Cardiac fibroblast (primary cell): Measurements from ENCODE around the gene MYH9.

Experiments
- DNase-seq, 2 donors: peaks; one replicate each; pipeline versions ENCODE4 v3.0.0 to v3.0.0-alpha.2; 2010; ENCODE audit warnings: low read depth in 2 of 2
- H3K4me3 ChIP-seq, 2 donors: replicated peaks in 1 of 2; 1 replicate in 1 of 2; 2 replicates in 1 of 2; pipeline ENCODE4 v1.5.1; 2011; ENCODE audit warnings: low read depth in 2 of 2, low read length in 2 of 2, mild to moderate bottlenecking in 2 of 2, moderate library complexity in 1 of 2
- TF ChIP-seq, protein P1 (sequence below): IDR thresholded peaks from one replicate; pipeline ENCODE4 v1.5.1; 2011; ENCODE audit warnings: low read depth, mild to moderate bottlenecking, low read length, inconsistent platforms

The MYH9 gene

DNA sequence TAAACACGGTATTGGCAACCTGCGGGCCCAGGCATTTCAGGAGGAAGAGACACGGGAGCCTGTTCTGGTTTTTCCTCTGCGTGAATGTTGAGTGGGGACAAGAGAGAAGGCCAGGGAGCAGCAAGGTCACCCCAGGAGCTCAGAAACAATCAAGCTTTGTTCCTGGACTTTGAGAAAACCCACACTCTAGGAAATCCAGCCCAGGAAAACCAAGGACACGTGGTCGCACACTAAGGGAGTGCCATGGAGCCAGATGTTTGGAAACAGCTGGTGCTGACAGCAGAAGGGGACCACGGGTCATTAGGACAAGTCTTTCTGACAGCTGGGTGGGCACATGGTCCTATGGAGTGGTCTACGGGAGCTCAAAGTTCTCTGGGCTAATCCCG lies 44.1 kb downstream of the MYH9 start:
- H3K4me3 ChIP-seq = no peak overlapping the region
- DNase-seq = no peak
- TF ChIP-seq, protein P1, sequence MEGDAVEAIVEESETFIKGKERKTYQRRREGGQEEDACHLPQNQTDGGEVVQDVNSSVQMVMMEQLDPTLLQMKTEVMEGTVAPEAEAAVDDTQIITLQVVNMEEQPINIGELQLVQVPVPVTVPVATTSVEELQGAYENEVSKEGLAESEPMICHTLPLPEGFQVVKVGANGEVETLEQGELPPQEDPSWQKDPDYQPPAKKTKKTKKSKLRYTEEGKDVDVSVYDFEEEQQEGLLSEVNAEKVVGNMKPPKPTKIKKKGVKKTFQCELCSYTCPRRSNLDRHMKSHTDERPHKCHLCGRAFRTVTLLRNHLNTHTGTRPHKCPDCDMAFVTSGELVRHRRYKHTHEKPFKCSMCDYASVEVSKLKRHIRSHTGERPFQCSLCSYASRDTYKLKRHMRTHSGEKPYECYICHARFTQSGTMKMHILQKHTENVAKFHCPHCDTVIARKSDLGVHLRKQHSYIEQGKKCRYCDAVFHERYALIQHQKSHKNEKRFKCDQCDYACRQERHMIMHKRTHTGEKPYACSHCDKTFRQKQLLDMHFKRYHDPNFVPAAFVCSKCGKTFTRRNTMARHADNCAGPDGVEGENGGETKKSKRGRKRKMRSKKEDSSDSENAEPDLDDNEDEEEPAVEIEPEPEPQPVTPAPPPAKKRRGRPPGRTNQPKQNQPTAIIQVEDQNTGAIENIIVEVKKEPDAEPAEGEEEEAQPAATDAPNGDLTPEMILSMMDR = no peak

DNA sequence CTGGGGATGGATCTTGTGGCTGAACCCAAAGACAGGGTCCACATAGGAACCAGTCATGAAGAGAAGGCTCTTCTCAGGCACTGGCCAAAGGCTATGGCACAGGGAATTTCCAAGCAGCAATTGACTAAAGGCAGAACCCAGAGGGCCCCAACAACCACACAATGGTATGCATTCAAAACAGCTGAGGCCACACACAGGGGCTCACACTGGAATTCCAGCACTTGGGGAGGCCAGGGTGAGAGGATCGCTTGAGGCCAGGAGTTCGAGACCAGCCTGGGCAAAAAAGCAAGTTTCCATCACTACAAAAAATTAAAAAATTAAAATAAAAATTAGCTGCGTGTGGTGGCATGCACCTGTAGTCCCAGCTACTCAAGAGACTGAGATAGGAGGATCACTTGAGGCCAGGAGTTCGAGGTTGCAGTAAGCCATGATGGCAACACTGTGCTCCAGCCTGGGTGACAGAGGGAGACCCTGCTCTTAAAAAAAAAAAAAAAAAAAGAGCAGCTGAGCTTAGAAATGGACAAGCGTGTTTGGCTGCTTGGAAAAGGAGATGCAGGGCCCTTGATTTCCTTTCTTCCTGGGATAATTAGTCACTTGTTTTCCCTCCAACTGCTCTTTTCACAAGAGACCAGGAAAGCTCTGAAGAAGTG lies 44.6 kb downstream of the MYH9 start:
- no peak for DNase-seq
- H3K4me3 ChIP-seq = no peak overlapping the region
- TF ChIP-seq, protein P1 = no peak

DNA sequence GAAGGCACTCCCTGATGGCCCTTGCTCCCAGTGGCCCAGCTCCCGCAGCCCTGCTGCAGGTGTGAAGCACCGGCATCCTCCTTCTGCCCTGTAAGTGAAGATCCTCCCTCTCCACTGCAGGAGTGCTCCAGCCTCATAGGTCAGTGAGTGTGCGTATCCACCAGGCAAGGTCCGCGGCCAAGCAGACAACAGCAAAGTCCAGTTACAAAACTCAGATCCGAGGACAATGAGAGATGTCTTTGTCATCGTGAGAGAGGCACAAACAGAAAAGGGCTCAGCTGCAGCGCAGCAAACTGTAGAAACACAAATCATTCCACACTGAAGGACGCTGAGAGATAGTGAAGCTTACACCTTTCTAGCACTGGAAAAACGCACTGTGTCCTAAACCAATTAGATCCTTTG lies 46.1 kb downstream of the MYH9 start:
- TF ChIP-seq, protein P1 = no peak
- H3K4me3 ChIP-seq = no peak overlapping the region
- no peak for DNase-seq

DNA sequence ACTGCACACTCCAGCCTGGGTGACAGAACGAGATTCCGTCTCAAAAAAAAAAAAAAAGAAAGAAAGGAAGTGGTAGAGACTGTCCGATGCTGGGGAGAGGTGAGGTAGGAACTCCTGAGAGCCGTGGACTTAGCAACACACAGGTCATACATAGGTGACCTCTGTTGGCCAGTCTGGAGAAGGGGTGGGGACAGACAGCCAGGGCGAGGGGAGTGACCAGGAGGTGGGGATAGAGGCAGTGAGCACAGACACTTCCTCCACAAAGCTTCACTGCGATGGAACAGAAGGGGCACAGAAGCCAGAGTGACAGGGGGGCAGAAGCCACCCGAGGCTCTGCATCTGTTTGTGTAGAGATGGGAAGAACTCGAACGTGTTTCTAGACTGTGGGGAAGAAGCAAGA lies 47.1 kb downstream of the MYH9 start:
- DNase-seq = peak in 1 of 2 donors; percentile 40
- H3K4me3 ChIP-seq = no peak overlapping the region
- TF ChIP-seq, protein P1 = no peak

DNA sequence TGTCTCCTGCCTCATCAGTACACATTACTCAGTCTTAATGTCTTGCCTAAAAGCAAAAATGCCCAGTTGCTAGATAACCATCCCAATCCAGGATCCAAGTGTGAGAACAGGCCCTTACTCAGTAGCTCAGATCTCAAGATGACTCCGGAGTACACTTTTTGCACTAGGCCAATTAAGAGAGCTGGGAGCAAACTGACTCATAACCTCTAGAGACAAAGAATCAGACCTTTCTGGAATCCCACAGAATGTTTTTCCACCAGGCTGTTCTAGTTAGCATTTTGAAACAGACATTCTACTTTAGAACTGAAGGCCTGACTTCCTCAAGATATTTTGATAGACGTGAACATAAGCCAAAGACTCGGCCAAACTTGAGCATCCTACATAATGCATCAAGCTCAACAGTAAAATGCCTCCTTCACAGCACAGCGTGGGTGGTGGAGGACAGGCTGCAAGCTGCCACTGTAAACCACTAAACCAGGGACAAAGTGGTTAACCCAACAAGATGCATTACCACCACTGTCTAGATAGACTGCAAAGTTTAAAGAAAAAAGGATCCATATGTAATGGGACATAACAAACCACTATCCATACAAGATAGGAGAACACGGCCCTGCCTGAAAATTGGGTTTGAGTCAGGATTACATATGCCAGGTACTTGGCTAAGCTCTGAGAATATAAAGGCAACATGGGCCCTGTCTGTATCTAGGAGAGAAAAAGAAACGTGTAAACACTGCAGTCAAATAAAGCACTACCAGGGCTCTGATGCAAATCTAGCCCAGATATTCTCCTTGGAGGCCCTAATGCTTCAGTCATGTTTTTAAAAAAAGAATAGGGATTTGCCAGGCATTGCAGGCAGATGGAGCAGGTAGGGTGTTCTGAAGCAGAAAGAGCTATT lies 48.3 kb downstream of the MYH9 start:
- H3K4me3 ChIP-seq = no peak overlapping the region
- TF ChIP-seq, protein P1 = no peak
- peak; percentile 74 to 94 for DNase-seq

DNA sequence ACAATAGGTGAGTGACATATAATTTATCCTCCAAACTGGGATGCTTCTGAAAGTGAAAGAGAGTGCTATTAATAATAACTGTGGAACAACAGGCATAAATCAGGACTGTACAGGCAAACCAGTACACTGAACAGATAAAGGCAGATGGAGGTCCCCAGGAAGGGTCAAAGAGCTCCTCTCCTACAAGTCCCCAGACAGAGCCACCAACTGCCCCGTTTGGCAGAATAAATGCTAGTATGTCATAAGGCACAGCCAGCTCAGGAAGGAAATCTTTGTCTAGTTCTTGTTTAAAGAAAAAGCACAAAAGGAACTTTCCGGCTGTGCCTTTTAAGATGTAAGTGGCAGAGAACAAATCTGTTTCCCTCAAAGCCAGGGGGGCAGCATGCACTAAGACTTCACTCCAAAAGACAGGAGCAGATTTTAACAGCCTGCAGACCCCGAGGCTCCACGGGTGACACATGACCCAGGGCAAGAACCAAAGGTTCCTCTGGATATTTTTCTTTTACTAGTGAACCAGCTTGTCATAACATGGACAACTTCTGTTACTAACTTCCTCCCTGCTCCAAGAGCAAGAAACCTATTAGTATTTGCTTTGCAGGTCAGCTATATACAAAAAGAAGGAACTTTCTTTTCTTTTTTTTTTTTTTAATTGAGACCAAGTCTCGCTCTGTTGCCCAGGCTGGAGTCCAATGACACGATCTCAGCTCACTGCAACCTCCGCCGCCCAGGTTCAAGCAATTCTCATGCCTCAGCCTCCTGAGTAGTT lies 50.2 kb downstream of the MYH9 start:
- no peak overlapping the region for H3K4me3 ChIP-seq
- DNase-seq = no peak
- TF ChIP-seq, protein P1 = no peak
